Epithelial cell of proximal tubule (primary cell): Measurements from ENCODE around the gene ENO3. TPM values are rescaled to one million over a fixed set of nuclear protein-coding genes. Genes with fewer than 3 reads are reported as not detected.
A peak's percentile ranks its signal among the peaks of the same experiment; 100 is the strongest.

ENCODE experiments used
- DNase-seq: peaks from one replicate; pipeline ENCODE4 v3.0.0-alpha.2; 2011; ENCODE audit warnings: low read depth
- H3K4me3 ChIP-seq: 2 replicates; pipeline ENCODE4 v1.5.1; 2011; ENCODE audit warnings: low read depth, mild to moderate bottlenecking, low read length
- CTCF ChIP-seq: conservative IDR thresholded peaks from 2 replicates; pipeline ENCODE4 v1.5.1; 2012; ENCODE audit warnings: low read depth, mild to moderate bottlenecking, low read length
- total RNA-seq: library from RNA; depleted of rRNA; stranded (reverse); fragments of >200 nt; gene quantifications from 2 replicates; pipeline ENCODE4 v1.2.3, GENCODE V29; 2015

Gene ENO3
- total RNA-seq, 1 donor from 2014 or later, result 2.0 TPM

GRCh38 chr17:4947411-4948165, 3.3 kb upstream of the ENO3 start:
- TF ChIP-seq CTCF, result no peak
- DNase-seq, result no peak
- peak overlapping the region; percentile 96 for H3K4me3 ChIP-seq

GRCh38 chr17:4948166-4948930, 2.6 kb upstream of the ENO3 start, which contains the start of gene PFN1:
Gene PFN1, minus strand, starts transcription at chr17:4948530. Its CDS starts 136 bp downstream, at chr17:4948394.
- DNase-seq, result peak; percentile 48
- no peak for TF ChIP-seq CTCF
- H3K4me3 ChIP-seq, result peak within 1 kb of the TSS; percentile 96

- TF ChIP-seq CTCF, result no peak
- peak overlapping the region; percentile 96 for H3K4me3 ChIP-seq
- DNase-seq, result no peak
Measured at GRCh38 chr17:4948931-4949320, 2.0 kb upstream of the ENO3 start.

- peak overlapping the region; percentile 96 for H3K4me3 ChIP-seq
- no peak for TF ChIP-seq CTCF
- DNase-seq, result peak; percentile 41
Measured at GRCh38 chr17:4949321-4950074, 1.4 kb upstream of the ENO3 start.

- DNase-seq, result no peak
- peak overlapping the region; percentile 96 for H3K4me3 ChIP-seq
- no peak for TF ChIP-seq CTCF
Measured at GRCh38 chr17:4950075-4950745, 709 bp upstream of the ENO3 start.

- no peak overlapping the region for H3K4me3 ChIP-seq
- no peak for TF ChIP-seq CTCF
- DNase-seq, result no peak
Measured at GRCh38 chr17:4951486-4951885, 567 bp downstream of the ENO3 start.
